NCI-H1930 (cell line): ENCODE measurements around the gene ERICH6.

Experiments
- DNase-seq, 2 experiments: peaks; one replicate each; lab custom pipeline; 2025; lab: John Stamatoyannopoulos, UW

ERICH6 gene

GRCh38 chr3:150736903-150737832 lies 33.4 kb upstream of the ERICH6 start:
- no peak for DNase-seq

GRCh38 chr3:150736316-150736719 lies 32.6 kb upstream of the ERICH6 start:
- DNase-seq: no peak

GRCh38 chr3:150734795-150735119 lies 31.0 kb upstream of the ERICH6 start:
- no peak for DNase-seq

DNA sequence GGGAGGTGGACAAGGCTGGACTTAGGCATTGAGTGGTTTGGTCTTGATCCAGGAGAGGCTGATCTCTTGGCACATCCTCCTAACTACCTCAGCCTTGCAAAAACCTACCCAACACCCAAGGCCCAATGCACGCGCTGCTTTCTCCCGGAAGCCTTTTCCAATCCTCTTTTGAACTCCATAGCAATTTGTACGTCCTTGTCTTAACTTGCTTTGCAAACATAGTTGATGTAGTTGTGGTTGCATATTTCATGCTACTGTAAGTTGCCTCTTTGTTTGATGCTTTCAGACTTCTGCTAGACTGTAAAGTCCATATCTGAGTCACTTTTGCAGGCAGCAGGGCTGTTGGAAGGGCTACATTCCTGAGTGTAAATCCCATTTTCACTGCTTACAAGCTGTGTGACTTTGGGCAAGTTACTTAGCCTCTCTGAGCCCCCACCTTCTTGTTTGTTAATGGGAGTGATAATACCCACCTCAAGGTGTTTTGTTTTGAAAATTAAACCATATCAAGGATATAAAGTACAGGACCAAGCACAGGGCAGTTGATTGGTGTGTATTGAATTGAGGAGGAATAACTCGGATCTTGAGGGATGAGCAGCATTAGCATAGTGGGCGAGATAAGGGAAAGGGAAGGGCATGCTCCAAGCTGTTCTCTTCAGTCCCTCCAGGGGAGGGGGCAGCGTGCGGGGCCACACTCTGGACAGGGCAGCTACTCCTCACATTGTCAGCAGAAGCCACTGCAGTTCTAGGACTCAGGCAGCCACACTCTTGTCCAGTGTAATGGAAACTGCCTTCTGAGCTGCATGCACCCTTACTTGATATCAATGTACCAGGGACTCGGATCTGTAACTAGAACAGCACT lies 30.4 kb upstream of the ERICH6 start:
- no peak for DNase-seq

DNA sequence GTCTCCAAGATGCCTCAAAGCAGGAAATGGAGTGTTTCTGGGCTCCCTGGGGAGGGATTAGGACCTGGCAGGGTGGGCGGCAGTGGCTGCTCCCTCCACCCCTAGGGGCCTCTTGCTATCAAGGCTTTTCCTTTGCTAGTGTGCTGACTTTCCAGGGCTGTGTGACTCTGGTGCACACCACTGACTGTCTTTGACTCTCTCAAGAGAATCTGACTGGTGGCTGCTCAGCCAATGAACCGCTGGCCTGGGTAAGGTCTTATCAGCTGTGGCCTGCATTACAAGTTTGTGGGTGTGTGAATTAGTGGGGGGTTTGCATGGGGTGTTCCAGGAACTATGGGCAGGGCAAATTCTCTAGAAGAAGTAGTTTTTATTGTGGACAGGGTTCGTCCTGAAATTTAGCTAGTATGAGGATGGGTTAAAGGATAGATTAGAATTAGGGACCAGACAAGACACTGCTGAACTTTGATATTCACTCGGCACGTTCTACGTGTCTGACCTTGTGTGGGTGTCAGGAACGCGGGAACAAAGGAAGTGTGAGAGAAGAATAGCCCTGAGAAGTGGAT lies 29.7 kb upstream of the ERICH6 start:
- DNase-seq: no peak

GRCh38 chr3:150729682-150730360 lies 26.1 kb upstream of the ERICH6 start:
- no peak for DNase-seq

GRCh38 chr3:150727653-150728502 lies 24.2 kb upstream of the ERICH6 start:
- DNase-seq: no peak

DNA sequence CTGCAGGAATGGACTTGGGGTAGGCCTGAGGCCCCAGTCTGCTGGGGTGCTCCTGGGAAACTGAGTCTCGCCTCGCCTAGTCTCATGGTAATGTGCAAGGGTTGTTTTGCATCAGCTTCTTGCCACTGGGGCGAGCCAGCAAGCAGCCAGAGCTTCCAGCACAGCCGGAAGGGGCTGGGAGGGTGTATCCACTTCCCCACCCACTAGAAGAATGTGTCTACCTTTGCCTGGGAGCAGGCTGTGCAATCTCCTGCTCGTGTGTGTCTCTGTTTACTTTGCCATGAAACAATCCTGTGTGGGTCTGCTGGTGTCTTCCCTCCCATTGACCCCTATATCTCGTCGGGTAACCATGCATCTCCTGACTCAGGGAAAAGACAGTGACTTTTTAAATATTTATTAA lies 21.8 kb upstream of the ERICH6 start:
- no peak for DNase-seq

GRCh38 chr3:150723946-150724345 lies 20.2 kb upstream of the ERICH6 start:
- DNase-seq: no peak

DNA sequence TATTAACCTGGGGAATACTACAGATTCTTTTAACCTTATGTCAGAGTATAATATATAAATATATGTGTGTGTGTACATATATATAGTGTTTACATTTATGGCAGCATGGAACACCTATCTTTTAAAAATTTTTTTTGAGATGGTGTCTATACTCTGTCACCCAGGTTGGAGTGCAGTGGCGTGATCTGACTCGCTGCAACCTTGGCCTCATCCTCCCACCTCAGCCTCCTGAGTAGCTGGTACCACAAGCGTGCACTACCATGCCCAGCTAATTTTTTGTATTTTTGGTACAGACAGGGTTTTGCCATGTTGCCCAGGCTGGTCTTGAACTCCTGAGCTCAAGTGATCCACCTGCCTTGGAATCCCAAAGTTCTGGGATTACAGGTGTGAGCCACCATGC lies 18.5 kb upstream of the ERICH6 start:
- DNase-seq: no peak

DNA sequence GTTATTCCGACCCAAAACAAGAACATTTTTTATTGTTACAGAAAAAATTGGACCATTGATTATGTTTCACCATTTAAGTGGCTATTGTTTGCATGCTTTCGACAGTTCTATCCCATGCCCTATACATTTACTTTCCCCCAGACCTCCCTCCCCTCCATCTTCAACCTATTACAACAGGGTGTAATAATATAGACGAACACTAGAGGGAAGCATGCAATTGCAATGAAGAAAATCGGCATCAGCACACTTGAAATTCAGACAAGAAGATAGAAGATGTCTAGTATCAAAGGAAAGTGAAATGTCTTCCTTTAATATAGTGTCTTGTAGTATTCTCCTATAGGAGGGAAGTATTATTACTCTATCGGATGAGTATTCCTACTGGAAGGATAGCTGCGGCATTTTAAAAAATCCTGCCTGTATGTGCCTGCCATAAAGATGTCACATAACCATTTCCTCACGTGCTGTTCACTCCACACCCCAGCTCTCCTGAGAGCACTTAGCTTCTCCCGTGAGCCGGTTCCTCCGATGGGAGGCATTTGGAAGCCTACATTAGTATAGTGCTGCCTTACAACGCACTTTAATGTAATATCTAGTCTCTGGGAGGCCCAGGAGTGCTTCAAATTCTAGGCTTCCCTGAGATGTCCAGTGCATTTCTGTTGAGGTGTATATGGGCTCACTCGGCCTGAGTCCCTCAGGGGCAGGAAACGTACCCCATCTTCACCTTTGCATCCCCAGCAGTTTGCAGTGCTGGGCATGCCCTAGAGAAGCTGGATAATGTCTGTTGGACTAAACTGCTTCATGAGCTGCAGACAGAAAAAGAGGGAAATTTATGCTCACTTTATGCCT lies 17.8 kb upstream of the ERICH6 start:
- peak; percentile 32 to 55 for DNase-seq

DNA sequence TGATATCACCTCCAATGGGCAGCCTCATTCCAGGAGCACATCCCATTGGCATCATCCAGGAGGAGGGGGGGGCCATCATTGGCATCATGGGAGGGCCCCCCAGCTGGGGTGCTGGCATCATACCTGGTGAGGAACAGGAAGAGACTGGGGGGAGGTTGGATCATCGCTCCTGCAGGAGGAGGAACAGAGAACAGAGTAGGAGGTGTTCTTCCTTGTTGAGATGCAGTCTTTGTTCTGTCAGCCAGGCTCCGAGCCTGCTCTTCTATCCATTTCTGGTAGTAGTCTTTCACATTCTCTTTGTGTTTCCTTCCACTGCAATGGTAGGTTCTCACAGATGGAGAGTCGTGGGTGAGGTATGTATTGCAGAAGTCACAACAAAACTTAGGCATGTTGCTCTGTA lies 16.7 kb upstream of the ERICH6 start:
- no peak for DNase-seq

- DNase-seq: no peak
Observed at GRCh38 chr3:150710097-150710496, 6.4 kb upstream of the ERICH6 start.

- DNase-seq: peak; percentile 12 to 31
Observed at GRCh38 chr3:150703299-150703755, 393 bp downstream of the ERICH6 start.

DNA sequence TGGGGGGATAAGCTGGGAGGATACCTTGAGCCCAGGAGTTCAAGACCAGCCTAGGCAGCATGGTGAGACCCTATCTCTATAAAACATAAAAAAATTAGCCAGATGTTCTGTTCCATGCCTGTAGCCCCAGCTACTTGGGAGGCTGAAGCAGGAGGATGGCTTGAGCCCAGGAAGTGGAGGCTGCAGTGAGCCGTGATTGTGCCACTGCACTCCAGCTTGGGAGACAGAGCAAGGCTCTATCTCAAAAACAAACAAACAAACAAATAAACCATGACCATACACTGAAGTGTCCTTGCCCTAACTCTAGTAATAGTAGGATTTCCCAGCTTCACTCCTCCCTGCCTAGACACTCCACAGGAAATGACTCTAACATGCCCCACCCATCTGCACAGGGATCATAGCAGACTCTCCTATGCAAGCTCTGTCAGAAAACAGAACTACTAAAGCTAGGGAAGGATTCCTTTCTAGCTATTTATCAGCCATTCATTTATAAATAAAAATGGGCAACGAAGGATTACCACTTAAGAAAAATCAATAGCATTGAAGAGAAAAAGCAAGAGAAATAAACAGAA lies 4.6 kb downstream of the ERICH6 start:
- no peak for DNase-seq

DNA sequence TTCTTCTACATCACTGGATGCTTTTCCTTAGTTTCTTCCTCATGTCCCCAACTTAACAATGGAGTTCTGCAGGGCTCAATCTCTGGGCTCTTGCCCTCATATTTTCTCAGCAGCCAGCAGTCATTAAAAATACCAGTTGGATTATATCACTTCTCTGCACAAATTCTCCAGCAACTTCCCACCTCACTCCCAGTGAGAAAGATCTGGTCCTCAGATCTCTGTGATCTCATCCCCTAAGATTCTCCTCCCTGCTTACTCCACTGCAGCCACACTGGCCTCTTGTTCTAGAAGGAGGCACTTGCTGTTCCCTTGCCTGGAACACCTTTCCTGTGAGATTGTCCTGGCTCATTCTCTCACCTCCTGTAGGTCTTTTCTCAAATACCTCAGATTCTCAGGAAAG lies 6.1 kb downstream of the ERICH6 start:
- no peak for DNase-seq

- DNase-seq: no peak
Observed at GRCh38 chr3:150691414-150692040, 12.2 kb downstream of the ERICH6 start.

DNA sequence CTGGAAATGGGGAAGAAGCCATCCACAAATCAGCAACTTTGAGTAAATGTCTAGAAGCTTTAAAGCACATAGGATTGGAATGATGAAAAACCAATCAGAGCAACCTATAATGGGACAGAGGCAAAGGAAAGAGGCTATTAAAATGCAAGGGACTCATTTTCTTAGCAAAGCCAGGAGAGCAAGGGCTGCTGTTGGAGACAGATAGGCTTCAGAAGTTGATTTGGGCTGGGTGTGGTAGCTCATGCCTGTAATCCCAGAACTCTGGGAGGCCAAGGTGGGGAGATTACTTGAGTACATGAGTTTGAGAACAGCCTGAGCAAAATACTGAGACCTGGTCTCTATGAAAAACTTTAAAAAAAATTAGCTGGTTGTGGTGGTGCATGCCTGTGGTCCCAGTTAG lies 16.1 kb downstream of the ERICH6 start:
- no peak for DNase-seq

DNA sequence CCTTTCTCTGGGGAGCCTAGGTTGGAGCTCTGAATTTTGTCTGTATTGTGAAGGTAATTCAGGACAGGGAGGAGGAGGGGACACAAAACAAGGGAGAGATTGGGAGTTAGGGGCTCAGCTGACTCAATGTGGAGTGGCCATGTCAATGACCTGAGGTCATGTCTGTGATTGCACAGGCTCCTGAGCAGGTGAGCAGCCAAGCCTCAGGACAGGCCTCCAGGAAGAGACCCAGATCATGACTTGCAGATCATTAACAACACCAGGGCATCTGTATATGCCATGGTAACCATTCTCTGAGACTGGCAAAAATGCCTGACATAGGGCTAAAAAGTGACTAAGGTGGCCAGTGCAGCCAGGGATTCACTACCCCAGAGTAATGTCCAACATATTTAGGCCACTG lies 20.9 kb downstream of the ERICH6 start:
- DNase-seq: no peak
